Ishikawa (cell line): Measurements from ENCODE around the gene PTGS2.

ENCODE experiments used
- CEBPB ChIP-seq: IDR thresholded peaks from 2 replicates; pipeline ENCODE4 v1.6.1; 2012
- CREB1 ChIP-seq: IDR thresholded peaks from 2 replicates; pipeline ENCODE4 v1.6.1; 2012; ENCODE audit warnings: low read depth
- FOXM1 ChIP-seq: IDR thresholded peaks from 2 replicates; pipeline ENCODE4 v1.6.1; 2012; ENCODE audit warnings: low read depth, borderline replicate concordance
- REST ChIP-seq: IDR thresholded peaks from 2 replicates; pipeline ENCODE4 v1.6.1; 2012; ENCODE audit warnings: low read depth, mild to moderate bottlenecking
- TCF12 ChIP-seq: IDR thresholded peaks from 2 replicates; pipeline ENCODE4 v1.6.1; 2012; ENCODE audit warnings: low read depth
- YY1 ChIP-seq: IDR thresholded peaks from 2 replicates; pipeline ENCODE4 v1.6.1; 2012; ENCODE audit warnings: low read depth
- ZBTB7A ChIP-seq: IDR thresholded peaks from 2 replicates; pipeline ENCODE4 v1.6.1; 2012; ENCODE audit warnings: low read depth

DNA sequence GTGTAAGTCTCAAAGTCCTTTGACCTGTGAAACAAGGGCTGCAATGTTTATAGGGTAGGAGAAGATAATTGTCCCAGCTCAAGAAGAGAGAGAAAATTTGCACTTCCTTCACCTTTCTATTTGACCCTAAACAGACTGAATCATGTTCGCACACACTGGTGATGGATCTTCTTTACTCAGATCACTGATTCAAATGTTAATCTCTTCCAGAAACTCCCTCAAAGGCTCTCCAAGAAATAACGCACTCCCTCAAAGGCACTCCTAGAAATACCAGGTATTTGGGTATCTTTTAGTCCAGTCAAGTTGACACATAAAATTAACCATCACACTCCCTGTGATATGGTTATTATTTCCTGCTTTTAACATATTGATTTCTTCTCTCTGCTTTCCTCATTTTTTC, 30.5 kb upstream of the PTGS2 start:
- TF ChIP-seq ZBTB7A (no peak), TCF12 (no peak), CREB1 (no peak), CEBPB (no peak), YY1 (no peak), FOXM1 (no peak), REST (no peak)
